Uterus (tissue), 4 donors: ENCODE measurements around the gene CCDC188. TPM values are rescaled to one million over a fixed set of nuclear protein-coding genes. Genes with fewer than 3 reads are reported as not detected.

ENCODE experiments used
- DNase-seq, 2 donors: peaks; one replicate each; pipeline ENCODE4 v3.0.0-alpha.2; 2019 to 2020
- H3K27ac ChIP-seq, 2 donors: fragments of 200-600 bp; sonication (generic); 1 replicate in 1 of 2; 2 replicates in 1 of 2; pipeline ENCODE4 v1.5.1; 2016 to 2018
- H3K27me3 ChIP-seq, 2 donors: fragments of 200-600 bp; sonication (generic); one replicate each; pipeline ENCODE4 v1.5.1; 2018 to 2019; ENCODE audit warnings: control low read depth in 1 of 2
- H3K36me3 ChIP-seq, 2 donors: fragments of 200-600 bp; sonication (generic); one replicate each; pipeline ENCODE4 v1.5.1; 2019; ENCODE audit warnings: control low read depth in 1 of 2
- H3K4me1 ChIP-seq, 2 donors: fragments of 200-600 bp; sonication (generic); one replicate each; pipeline ENCODE4 v1.5.1; 2018 to 2019; ENCODE audit warnings: control low read depth in 1 of 2
- H3K4me3 ChIP-seq, 2 donors: fragments of 200-600 bp; sonication (generic); 1 replicate in 1 of 2; 2 replicates in 1 of 2; pipeline ENCODE4 v1.5.1; 2018 to 2019; ENCODE audit warnings: mild to moderate bottlenecking in 1 of 2
- H3K9me3 ChIP-seq, 2 donors: fragments of 200-600 bp; sonication (generic); one replicate each; pipeline ENCODE4 v1.5.1; 2019; ENCODE audit warnings: control low read depth in 1 of 2
- CTCF ChIP-seq, 4 experiments: fragments of 200-600 bp in 2 of 4; fragments of 450-650 bp in 2 of 4; sonication (generic) in 2 of 4; IDR thresholded peaks; one replicate each; pipeline ENCODE4 v1.5.1; 2016 to 2019; ENCODE audit warnings: antibody characterized with exemption in 4 of 4, mild to moderate bottlenecking in 2 of 4, moderate library complexity in 1 of 4
- POLR2A ChIP-seq, 2 donors: fragments of 450-650 bp; IDR thresholded peaks; one replicate each; pipeline ENCODE4 v1.6.1; 2016; ENCODE audit warnings: antibody characterized with exemption in 2 of 2, mild to moderate bottlenecking in 1 of 2, moderate library complexity in 1 of 2
- intact Hi-C: fragments of 100-400 bp; cut with DNase I; formaldehyde crosslinking; loops from one replicate; pipeline ENCODE4 v1.15.1; 2023; ENCODE audit warnings: low total_unique reads
- total RNA-seq, 4 donors: library from RNA; depleted of rRNA in 3 of 4; stranded (reverse); fragments of >200 nt in 3 of 4; gene quantifications; one replicate each; pipeline versions ENCODE4 v1.1.0 to v1.2.4, GENCODE V29; 2014 to 2023
- donor health status: DM: yes; HTN: yes; CAD: no.

The CCDC188 gene
- total RNA-seq, 4 donors from 2014 or later = 2.7 to 4.3 TPM; not detected in 2

- H3K4me1 ChIP-seq = peaks cover 4 to 7% of the 10 kb centered on the region in 2 donors
- no peak for DNase-seq
- peak overlapping the region; percentile 51 to 95 for H3K4me3 ChIP-seq
- peak overlapping the region; percentile 64 to 87 for H3K27ac ChIP-seq
- no peaks in the 10 kb centered on the region for H3K36me3 ChIP-seq
- H3K27me3 ChIP-seq = no peaks in the 10 kb centered on the region
- H3K9me3 ChIP-seq = no peaks in the 10 kb centered on the region
- TF ChIP-seq CTCF (IDR thresholded peaks at IDR 0.05) = no peak
- TF ChIP-seq POLR2A (IDR thresholded peaks at IDR 0.05) = no peak
- intact Hi-C loops = loop anchor here (10.0 kb wide), 1 partner anchor 143 kb away; no protein-coding TSS in a partner anchor
These were observed 33.1 kb downstream of the CCDC188 start for GRCh38 chr22:20117633-20118299.

- H3K4me1 ChIP-seq = peaks cover 4 to 7% of the 10 kb centered on the region in 2 donors
- intact Hi-C loops = loop anchor here (10.0 kb wide), 1 partner anchor 142 kb away; no protein-coding TSS in a partner anchor
- H3K4me3 ChIP-seq = peak within 1 kb of the TSS; percentile 51 to 95
- H3K9me3 ChIP-seq = no peaks in the 10 kb centered on the region
- peak within 1 kb of the TSS; percentile 75 to 87 for H3K27ac ChIP-seq
- no peaks in the 10 kb centered on the region for H3K27me3 ChIP-seq
- DNase-seq = peak; percentile 98 to 99
- TF ChIP-seq POLR2A (IDR thresholded peaks at IDR 0.05) (peak; percentile 58 to 68), CTCF (IDR thresholded peaks at IDR 0.05) (peak in 3 of 4 experiments; percentile 9 to 44 (median 22))
- H3K36me3 ChIP-seq = no peaks in the 10 kb centered on the region
These were observed 33.8 kb downstream of the CCDC188 start, which contains the start of gene TRMT2A for GRCh38 chr22:20116951-20117632. TRMT2A (minus strand) TSS chr22:20117226; CDS start chr22:20116906, 320 bp downstream.

- intact Hi-C loops = loop anchor here (10.0 kb wide), 1 partner anchor 142 kb away; no protein-coding TSS in a partner anchor
- H3K36me3 ChIP-seq = no peaks in the 10 kb centered on the region
- no peaks in the 10 kb centered on the region for H3K27me3 ChIP-seq
- H3K4me3 ChIP-seq = peak overlapping the region; percentile 51 to 95
- TF ChIP-seq POLR2A (IDR thresholded peaks at IDR 0.05) (no peak), CTCF (IDR thresholded peaks at IDR 0.05) (no peak)
- H3K4me1 ChIP-seq = peaks cover 4 to 7% of the 10 kb centered on the region in 2 donors
- no peaks in the 10 kb centered on the region for H3K9me3 ChIP-seq
- peak overlapping the region; percentile 75 to 87 for H3K27ac ChIP-seq
- DNase-seq = peak in 1 of 2 donors; percentile 41
These were observed 34.4 kb downstream of the CCDC188 start for GRCh38 chr22:20116376-20116950.

- Histone ChIP-seq H3K27me3 (no peaks in the 10 kb centered on the region), H3K36me3 (no peaks in the 10 kb centered on the region), H3K27ac (peak within 1 kb of the TSS; percentile 75 to 87), H3K4me1 (peaks cover 4 to 7% of the 10 kb centered on the region in 2 donors), H3K4me3 (peak within 1 kb of the TSS; percentile 51 to 95), H3K9me3 (no peaks in the 10 kb centered on the region)
- no peak for DNase-seq
- intact Hi-C loops = loop anchor here (10.0 kb wide), 1 partner anchor 141 kb away; no protein-coding TSS in a partner anchor
- TF ChIP-seq CTCF (IDR thresholded peaks at IDR 0.05) = no peak
- TF ChIP-seq POLR2A (IDR thresholded peaks at IDR 0.05) = no peak
These were observed 35.0 kb downstream of the CCDC188 start, which contains the start of gene RANBP1 for GRCh38 chr22:20115691-20116375. RANBP1 (plus strand) TSS chr22:20116104; CDS start chr22:20116185, 81 bp downstream.
